Amniotic epithelial cell (primary cell): Measurements from ENCODE around the gene PROCR.
A peak's percentile ranks its signal among the peaks of the same experiment; 100 is the strongest.
"Not testable (repeated sequence)": the region's sequence is repeated elsewhere in the genome, so short reads cannot be mapped to it uniquely, and the experiment has no call there.

Experiments
- DNase-seq: peaks from one replicate; pipeline ENCODE4 v3.0.0-alpha.2; 2010; ENCODE audit warnings: low read depth

PROCR gene

DNA sequence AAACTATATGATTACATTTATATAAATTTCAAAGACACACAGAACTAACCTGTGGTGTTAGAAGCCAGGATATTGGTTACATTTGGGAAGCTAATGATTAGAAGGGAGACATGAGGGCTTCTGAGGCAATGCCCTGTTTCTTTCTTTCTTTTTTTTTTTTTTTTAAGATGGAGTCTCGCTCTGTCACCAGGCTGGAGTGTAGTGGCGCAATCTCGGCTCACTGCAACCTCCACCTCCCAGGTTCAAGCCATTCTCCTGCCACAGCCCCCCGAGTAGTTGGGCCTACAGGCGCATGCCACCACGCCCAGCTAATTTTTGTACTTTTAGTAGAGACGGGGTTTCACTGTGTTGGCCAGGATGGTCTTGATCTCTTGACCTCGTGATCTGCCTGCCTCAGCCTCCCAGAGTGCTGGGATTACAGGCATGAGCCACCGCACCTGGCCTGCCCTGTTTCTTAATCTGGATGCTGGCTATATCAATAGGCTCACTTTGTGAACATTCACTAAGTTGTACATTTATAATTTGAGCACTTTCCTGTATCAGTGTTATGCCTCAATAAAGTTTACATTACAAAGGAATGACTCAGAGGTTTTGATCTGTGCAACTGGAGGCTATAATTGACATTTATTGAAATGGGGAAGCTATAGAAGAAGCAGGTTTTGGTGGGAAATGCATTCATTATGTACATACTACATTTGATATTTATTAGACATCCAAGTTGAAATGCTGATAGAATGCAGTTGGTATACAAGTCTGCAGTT is 21.3 kb downstream of the PROCR start:
- not testable (repeated sequence) for DNase-seq

DNA sequence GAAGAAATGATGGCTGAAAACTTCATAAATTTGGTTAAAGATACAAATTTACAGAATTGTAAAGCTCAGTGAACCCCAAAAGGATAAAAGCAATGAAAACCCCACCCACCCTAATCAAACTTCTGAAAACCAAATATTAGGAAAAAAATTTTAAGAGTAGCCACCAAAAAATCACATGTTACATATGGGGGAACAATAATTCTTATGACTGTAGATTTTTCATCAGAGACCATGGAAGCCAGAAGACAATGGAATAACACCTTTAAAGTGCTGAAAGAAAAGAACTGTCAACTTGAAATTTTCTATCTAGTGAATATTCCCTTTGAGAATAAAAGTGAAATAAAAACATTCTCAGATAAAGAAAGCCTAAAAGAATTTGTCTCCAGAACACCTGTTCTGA is 24.4 kb downstream of the PROCR start:
- DNase-seq, result peak; percentile 24

DNA sequence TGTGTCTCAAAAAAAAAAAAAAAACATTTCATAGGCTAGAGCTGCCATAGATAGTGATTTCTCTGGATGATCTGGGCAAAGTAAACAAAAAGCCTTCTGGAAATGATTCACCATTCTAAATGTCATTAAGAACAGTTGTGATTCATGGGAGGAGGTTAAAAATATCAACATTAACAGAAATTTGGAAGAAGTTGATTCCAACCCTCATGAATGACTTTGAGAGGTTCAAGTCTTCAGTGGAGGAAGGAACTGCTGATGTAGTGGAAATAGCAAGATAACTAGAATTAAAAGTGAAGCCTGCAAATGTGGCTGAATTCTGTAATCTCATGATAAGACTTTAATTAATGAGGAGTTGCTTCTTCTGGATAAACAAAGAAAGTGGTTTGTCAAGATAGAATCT is 27.9 kb downstream of the PROCR start:
- DNase-seq, result peak; percentile 71

DNA sequence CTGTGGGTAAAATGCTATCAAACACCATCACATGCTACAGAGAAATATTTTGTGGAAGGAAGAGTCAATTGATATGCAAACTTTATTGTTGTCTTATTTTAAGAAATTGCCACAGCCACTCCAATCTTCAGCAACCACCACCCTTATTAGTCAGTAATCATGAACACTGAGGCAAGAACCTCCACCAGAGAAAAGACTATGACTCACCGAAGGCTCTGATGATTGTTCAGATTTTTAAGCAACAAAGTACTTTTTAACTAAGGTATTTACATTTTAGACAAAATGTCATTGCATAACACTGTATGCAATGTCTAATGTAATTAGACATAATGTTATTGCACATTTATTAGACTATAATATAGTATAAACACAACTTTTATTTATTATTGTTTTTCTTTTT is 28.4 kb downstream of the PROCR start:
- DNase-seq, result peak; percentile 90

DNA sequence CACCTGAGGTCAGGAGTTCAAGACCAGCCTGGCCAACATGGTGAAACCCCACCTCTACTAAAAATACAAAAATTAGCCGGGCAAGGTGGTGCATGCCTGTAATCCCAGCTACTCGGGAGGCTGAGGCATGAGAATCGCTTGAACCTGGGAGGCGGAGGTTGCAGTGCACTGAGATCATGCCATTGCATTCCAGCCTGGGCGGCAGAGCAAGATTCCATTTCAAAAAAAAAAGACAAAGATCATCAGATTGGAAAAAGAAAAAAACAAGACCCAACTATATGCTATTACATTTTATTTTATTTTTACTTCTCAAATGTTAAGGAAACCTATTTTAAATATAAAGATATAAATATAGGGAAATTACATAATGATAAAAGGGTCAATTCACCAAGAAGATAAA is 29.6 kb downstream of the PROCR start:
- not testable (repeated sequence) for DNase-seq

DNA sequence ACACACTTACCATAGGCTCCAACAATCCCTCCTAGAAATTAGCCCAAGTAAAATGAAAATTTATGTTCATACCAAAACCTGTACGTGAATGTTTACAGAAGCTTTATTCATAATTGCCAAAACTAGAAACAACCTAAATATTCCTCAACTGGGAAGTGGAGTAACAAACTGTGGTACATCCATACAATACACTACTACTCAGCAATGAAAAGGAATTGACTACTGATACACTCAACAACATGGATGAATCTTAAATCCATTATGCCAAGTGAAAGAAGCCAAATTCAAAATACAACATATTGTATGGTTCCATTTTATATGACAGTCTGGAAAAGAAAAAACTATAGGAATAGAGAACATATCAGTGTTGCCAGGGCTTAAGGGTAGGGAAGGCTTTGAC is 34.9 kb downstream of the PROCR start:
- no peak for DNase-seq

DNA sequence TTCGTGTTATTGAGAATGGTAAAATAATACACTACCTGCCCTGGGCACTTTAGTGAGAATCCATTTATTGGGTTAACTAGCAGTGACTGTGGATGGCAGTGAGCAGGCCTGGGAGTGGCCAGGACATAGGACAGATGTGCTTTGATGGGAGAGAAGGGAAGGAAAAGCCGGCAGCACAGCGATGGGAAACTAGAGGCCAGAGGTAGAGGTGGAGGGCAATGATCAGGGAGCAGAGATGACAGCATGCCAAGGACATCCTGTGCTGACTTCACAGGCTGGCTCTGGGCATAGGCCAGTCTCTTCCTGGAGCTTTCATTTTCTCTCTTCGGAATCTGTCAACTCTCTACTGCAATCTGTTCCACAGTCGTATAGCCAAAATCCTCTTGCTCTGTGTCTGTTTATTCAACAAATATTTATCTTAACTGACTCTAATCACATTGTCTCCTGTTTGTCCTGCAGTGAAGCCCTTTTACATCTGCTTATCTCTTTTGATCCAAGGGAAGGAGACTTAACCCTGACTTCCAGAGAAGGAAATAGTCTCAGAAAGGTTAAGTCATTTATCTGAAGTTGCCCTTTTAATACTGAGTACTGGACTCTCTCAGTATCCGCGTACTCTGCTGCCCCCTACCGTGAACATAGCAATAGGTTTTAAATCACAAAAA is 36.2 kb downstream of the PROCR start:
- peak; percentile 75 for DNase-seq

DNA sequence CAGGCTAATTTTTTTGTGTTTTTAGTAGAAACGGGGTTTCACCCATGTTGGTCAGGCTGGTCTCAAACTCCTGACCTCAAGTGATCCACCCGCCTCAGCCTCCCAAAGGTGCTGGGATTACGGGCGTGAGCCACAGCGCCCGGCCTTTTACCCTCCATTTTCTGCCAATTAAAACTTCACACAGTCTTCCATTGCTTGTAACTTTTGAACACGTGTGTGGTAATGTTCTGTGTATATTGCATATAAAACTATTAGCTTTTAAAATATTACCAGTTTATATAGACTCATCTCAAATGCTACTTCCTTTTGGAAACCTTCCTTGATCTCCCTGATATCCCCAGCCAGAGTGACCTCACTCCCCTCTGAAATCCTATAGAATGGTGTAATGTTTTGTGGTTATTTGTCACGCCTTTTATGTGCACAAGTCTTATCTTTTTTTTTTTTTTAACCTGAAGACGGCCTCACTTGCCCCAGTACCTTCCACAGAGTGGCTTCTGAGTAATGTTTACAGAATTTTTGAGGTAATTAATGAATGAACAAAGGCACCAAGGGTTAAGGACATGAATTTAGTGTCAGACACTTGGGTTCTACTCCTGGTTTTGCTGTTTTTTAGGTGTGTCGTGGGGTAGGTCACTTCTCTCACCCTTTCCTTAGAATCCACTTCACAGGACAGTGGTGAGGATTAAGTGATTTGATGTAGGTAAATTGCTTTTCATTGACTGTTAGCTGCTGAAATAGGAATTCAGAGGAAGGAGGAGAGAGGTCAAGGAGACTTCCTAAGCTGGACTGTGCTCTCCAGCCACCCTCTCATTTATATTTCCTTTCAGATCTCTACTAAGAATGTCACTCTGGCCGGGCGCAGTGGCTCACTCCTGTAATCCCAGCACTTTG is 43.4 kb downstream of the PROCR start:
- DNase-seq, result peak; percentile 95

DNA sequence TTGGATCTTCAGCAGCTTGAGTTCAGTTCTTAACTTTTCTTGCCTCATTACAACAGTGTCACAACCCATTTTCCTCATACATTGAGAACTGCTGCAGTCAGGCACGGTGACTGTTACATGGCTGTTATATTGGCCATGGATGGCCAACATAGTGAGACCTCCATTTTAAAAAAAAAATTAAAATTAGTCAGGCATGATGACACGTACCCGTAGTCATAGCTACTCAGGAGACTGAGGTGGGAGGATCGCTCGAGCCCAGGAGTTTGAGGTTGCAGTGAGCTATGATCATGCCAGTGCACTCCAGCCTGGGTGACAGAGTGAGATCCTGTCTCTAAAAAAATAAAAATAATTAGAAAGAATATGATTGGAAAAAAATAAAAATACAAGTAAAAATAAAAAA is 44.7 kb downstream of the PROCR start:
- peak; percentile 44 for DNase-seq

DNA sequence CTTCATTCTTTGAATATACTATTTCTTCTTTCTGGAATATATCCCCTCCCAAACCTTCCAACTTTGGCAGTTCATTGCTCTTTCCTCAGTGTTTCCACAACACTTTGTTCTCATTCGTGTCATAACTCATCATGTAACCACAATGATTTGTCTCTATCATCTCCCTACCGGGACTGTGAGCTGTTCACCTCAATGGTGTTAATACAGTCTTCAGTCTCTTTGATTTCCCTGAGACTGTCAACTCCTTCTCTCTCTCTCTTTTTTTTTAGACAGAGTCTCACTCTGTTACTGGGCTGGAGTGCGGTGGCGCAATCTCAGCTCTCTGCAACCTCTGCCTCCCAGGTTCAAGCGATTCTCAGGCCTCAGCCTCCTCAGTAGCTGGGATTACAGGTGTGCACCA is 52.1 kb downstream of the PROCR start:
- DNase-seq, result no peak

DNA sequence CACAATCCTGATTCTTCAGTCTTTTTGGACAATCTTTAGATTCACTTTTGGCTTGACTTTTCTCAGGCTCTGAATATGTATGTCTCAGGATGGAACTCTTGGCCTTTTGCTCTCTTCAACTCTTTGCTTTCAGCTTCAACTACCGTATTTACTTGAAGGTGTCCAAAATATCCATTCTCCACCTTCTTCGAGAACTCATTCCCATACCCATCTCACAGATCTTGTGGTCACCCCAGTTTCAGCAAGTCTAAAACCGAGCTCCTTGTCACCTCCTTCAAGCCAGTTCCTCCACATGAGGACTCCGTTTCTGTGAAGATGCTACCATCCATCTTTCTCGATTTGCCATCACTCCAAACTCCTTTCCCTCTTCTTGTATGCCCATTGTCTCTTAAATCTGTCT is 52.7 kb downstream of the PROCR start:
- no peak for DNase-seq

DNA sequence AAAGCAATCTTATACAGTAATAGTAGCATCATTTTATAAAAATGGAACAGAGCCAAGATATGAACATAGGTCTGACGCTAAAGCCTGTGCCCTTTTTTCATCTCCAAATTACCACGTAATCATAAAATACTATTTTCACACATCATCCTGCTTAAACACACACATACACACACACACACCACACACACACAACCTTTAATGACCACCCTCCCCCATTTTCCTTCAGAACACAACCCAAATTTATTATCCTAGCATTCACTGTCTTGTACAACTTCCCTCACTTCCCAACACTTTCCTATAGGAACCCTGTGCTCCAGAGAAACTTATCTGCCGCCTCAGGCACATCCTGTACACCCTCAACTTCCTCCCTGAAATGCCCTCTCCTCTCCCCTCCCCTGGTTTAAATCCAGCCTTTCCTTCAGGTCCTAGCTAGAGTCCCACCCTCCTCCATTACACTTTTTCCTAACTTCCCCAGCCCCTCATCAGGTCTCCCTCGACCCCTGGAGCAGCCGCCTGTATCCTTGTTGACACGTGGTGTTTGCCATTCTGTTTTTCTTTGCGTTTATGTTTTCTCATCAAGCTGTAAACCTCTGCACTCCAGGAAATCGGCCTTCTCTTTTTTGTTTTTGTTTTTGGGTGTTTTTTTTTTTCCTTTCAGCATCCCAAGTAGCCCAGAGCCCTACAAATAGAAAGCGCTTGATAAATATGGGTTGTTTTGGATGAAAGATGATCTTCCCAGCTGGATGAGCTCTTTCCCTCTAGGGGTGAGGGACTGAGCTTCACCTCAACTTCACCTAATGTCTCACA is 53.6 kb downstream of the PROCR start:
- DNase-seq, result no peak

DNA sequence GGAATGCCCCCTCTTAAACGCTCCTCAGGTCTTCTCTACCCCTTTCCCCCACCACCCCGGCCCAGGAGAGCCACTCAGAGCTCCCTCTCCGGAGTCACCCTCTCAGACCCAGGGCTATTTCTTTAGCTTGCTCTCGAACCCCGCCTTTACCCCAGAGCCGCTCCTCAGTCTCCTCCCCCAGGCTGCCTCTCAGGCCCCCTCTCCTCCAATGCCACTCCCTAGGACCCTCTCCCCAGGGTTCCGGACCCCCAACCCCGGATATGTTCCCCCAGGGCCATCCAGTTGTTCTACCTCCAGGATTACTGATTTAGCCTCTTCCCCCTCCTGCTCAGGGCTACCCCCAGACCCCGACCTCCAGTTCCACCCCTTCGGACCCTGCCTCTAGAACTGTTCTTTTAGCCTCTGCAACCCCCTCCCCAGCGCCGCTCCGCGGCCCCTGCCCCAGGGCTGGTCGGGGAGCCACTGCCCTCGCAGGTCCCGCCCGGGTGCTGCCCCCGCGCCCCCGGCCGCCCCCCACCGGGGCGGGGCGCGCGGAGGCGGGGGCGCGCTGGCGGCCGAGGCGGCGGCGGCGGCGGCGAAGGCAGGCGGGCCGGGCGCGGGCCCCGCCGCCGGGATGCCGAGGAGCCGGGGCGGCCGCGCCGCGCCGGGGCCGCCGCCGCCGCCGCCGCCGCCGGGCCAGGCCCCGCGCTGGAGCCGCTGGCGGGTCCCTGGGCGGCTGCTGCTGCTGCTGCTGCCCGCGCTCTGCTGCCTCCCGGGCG is 54.4 kb downstream of the PROCR start, which contains the start of gene MMP24:
Gene MMP24 (plus strand): TSS at position 565 of the 758 bp plus-strand sequence. CDS start 49 bp downstream, at position 614.
- no peak for DNase-seq
